ENCODE measurements around the gene ZNF460.
A peak's percentile ranks its signal among the peaks of the same experiment; 100 is the strongest.

The ZNF460 gene

DNA sequence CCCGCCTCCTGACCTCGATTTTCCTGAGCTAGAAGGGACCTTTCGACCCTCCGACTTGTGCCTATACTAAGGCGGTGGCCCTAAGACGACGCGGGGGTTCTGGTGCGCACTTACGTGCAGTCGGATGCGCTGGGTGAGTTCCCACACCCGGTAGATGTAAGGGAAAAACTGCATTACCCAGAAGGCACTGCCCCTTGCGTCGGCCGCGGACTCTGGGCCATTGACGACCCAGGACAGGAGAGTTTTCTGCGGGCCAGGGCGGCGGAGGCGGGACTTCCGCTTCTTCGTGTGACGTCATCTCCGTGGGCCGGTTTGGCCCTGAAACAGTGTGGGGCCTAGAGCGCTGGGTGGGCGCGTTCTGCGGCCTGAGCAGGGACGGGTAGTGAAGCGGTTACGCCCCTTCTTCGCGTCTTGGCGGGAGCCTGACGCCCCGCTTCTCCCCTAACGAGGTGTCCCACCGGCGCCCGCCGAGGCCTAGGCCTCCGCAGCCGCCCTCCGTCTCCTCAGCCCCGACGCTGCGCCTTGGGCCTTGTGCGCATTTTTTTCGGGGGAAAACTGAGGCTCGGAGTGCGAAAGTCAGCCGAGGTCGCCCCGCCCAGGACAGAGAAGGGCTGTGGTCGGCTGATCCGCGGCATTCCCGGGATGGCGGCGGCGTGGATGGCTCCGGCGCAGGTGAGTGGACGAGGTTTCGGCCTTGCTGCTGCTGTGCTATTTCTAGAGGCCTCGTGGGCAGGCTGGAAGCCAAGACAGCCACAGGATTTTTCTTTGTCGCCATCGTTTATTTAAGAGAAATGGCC, at the start of gene ZNF460:
Gene ZNF460 (plus strand): TSS at position 321 of the 797 bp plus-strand sequence. CDS start 322 bp downstream, at position 643.
- peak; percentile 99 for DNase-seq

DNA sequence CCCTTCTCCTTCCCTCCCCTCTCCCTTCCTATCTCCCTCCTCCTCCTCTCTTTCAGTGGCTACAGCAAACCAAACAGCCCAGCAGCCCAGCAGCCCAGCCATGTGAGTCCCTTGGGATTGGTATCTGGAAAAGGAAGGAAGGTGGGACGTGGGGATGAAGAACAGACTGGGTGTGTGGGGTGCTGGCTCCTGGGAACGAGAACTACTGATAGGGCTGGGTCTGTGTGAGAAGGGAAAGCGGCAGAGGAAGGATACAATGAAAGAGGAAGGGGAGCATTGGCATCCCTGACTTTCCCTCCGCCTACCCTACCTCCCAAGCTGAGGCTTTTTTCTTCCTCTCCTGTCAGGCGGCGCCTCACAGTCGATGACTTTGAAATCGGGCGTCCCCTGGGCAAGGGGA, 48.6 kb upstream of the ZNF460 start:
- no peak for DNase-seq

- no peak for DNase-seq
Observed at GRCh38 chr19:57233207-57233606, 47.1 kb upstream of the ZNF460 start.

DNA sequence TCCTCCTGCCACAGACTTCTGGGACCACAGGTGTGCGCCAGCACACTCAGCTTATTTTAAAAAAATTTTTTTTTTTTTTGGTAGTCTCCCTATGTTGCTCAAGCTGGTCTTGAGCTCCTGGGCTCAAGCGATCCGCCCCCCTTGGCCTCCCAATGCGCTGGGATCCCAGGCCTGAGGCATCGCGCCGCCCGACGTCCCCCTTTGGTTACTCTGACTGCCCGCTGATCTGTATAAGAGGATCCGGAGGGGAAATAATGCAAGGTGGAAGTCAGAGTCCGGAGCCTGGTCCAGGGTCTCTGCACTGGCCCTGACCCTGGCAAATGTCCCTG, 40.3 kb upstream of the ZNF460 start:
- no peak for DNase-seq

- peak; percentile 94 for DNase-seq
Observed at GRCh38 chr19:57240311-57241090, 39.8 kb upstream of the ZNF460 start, which contains the start of gene ZNF805. Gene ZNF805, plus strand, starts transcription at chr19:57240632. Its CDS starts 260 bp downstream, at chr19:57240892.

DNA sequence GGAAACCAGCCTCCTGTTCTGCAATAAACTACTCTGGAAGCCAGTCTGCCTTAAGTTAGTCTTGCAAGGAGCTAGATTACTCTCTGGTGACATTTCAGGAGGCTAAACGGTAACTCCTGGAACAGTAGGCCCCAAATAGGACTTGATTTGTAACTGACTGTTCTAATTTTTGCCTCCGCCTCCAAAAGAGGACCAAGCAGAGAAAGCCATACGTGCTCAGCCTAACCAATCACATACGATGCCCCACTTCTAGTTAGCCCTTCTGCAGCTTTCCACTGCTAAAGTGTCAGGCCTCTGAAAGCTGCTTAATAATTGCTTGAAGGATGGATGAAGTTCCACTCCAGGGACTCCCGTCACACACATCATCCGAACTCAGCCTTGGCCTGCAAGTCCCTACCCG, 39.1 kb upstream of the ZNF460 start:
- peak; percentile 17 for DNase-seq

GRCh38 chr19:57242821-57243220, 37.5 kb upstream of the ZNF460 start:
- no peak for DNase-seq

- DNase-seq = no peak
Observed at GRCh38 chr19:57244513-57244912, 35.8 kb upstream of the ZNF460 start.

GRCh38 chr19:57245066-57245465, 35.2 kb upstream of the ZNF460 start:
- DNase-seq = no peak

- DNase-seq = no peak
Observed at GRCh38 chr19:57245959-57246358, 34.3 kb upstream of the ZNF460 start.

DNA sequence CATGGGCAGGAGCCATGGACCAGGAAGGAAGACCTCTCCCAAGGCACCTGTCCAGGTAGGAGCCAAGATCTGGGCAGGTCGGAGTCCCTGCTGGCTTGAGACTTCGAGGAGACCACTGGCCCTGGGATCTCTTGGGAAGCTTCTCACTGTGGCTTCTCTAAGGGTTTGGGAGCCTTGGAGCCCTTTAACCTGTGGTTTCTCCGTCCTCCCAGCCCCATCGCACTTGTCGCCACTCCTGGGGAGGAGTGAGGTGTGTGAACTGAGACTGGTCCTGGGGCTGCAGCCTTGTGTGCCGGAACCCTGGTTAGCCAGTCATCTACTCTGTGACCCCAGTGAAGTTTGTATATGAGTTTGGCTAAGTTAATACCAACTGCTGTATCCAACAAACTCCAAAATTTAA, 31.6 kb upstream of the ZNF460 start:
- DNase-seq = no peak

DNA sequence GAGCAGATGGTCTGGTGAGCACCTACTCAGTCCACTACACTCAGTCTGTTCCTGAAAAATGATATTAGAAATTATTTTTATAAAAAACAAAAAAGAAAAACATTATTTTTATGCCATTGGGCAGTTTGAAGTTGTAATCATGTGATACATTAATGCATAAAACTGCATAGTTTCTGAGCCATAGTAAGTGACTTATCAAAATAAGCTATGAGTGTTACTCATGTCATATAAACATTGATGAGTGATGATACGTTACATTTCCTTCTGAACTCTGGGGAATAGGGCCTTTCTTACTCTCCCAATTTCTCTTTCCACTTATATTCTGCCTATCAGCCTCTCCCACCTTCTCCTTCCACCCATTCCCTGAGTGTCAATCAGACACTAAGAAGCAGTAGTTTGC, 31.0 kb upstream of the ZNF460 start:
- no peak for DNase-seq

DNA sequence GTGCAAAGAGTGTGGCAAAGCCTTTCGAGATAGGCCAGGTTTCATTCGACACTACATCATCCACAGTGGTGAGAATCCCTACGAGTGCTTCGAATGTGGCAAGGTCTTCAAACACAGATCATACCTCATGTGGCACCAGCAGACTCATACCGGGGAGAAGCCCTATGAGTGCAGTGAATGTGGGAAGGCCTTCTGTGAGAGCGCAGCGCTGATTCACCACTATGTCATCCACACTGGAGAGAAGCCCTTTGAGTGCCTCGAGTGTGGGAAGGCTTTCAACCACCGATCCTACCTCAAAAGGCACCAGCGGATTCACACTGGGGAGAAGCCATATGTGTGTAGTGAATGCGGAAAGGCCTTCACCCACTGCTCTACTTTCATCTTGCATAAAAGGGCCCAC, 26.5 kb upstream of the ZNF460 start:
- DNase-seq = peak; percentile 26

GRCh38 chr19:57262044-57262443, 18.2 kb upstream of the ZNF460 start:
- DNase-seq = no peak

DNA sequence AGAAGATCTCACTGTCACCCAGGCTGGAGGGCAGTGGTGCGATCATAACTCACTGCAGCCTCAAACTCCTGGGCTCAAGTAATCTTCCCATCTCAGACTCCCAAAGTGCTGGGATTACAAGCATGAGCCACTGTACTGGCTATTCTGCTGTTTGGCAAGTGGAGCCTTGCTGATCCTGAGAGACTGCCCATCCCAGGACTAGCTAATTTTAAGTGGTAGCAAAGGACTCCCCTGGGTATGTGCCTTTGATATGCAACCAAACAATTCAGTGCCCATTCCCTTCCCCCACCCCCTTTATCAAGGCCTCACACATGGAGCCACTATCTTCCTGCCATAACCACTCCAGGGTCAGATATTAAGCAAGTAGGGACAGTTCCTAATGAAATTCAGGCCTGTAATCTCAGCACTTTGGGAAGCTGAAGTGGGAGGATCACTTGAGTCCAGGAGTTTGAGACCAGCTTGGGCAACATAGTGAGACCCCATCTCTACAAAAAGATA, 17.0 kb upstream of the ZNF460 start:
- DNase-seq = no peak

DNA sequence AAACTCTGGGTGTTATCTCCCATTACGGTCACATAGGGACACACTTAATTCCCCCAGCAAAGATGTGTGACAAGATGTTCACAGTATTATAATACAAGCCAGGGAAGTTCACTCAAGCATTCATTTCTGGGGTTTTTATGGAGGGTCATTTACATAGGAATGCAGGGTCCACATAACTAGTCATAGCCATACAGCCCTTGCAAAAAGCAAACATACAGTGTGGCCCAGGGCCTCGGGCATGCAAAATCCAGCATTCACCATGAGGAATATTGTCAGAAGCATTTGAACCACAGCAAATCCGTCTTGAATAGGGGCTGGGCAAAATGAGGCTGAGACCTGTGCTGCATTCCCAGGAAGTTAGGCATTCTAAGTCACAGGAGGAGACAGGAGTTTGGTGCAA, 13.0 kb upstream of the ZNF460 start:
- no peak for DNase-seq

GRCh38 chr19:57269515-57270250, 10.6 kb upstream of the ZNF460 start:
- peak; percentile 93 for DNase-seq

GRCh38 chr19:57271280-57271679, 9.0 kb upstream of the ZNF460 start:
- DNase-seq = no peak

- DNase-seq = no peak
Observed at GRCh38 chr19:57273014-57273413, 7.3 kb upstream of the ZNF460 start.

GRCh38 chr19:57276430-57276829, 3.9 kb upstream of the ZNF460 start:
- DNase-seq = no peak

DNA sequence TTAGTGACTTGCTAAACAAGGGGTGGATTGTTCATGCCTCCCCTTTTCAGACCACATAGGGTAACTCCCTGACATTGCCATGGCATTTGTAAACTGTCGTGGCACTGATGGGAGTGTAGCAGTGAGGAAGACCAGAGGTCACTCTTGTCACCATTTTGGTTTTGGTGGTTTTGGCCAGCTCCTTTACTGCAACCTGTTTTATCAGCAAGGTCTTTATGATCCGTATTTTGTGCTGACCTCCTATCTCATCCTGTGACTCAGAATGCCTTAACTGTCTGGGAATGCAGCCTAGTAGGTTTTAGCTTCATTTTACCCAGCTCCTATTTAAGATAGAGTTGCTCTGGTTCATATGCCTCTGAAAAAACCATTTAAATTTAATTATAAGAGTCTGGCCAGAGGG, 1.8 kb upstream of the ZNF460 start:
- DNase-seq = peak; percentile 59

GRCh38 chr19:57279418-57280164, 694 bp upstream of the ZNF460 start:
- DNase-seq = peak; percentile 98

DNA sequence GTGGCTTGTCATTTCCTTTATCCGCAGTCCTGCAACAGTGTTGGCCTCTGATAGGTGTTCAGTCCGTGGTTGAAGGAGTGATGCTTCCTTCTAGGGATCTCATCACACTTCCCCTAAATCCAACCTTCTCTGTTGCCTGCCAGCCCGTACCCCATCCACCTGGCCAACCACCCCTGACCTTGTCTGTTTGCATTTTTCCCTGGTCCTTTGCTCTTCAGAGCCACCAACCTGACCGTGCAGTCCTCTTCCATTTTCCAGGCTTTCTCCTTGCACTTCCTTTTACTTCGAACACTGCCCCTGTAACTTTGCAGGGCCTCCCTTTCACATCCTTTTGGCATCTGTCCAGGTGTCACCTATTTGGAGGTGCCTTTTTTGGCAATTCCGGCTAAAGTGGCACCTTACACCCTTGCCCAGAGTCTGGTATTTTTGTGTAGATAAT, 696 bp downstream of the ZNF460 start:
- peak; percentile 19 for DNase-seq

Data from fibroblast of skin of right biceps (primary cell).